Liver (tissue), 9 donors: ENCODE results near the gene MOSPD3. TPM values are rescaled to one million over a fixed set of nuclear protein-coding genes. Genes with fewer than 3 reads are reported as not detected.

Experiments used
- DNase-seq: peaks from one replicate; pipeline ENCODE4 v3.0.0-alpha.2; 2017; ENCODE audit warnings: low spot score
- H3K27ac ChIP-seq, 2 donors: one replicate each; pipeline ENCODE4 v1.7.0; 2013; ENCODE audit warnings: inconsistent platforms in 2 of 2, low read length in 2 of 2, control low read depth in 1 of 2, low read depth in 1 of 2, mild to moderate bottlenecking in 1 of 2
- H3K27me3 ChIP-seq, 4 donors: one replicate each; pipeline versions ENCODE4 v1.6.1 to v1.7.0; 2013; ENCODE audit warnings: low read length in 3 of 4, inconsistent platforms in 1 of 4, mild to moderate bottlenecking in 1 of 4, moderate library complexity in 1 of 4; ENCODE audit not compliant: control insufficient read depth in 4 of 4, insufficient read depth in 4 of 4
- H3K36me3 ChIP-seq, 4 donors: one replicate each; pipeline versions ENCODE4 v1.6.1 to v1.7.0; 2013; ENCODE audit warnings: low read length in 3 of 4, mild to moderate bottlenecking in 3 of 4, low read depth in 1 of 4, moderate library complexity in 1 of 4; ENCODE audit not compliant: control insufficient read depth in 4 of 4, insufficient read depth in 3 of 4
- H3K4me1 ChIP-seq, 4 donors: one replicate each; pipeline versions ENCODE4 v1.6.1 to v1.7.0; 2013; ENCODE audit warnings: low read length in 3 of 4, mild to moderate bottlenecking in 3 of 4, moderate library complexity in 1 of 4; ENCODE audit not compliant: control insufficient read depth in 4 of 4, insufficient read depth in 4 of 4
- H3K4me3 ChIP-seq, 3 donors: one replicate each; pipeline versions ENCODE4 v1.6.1 to v1.7.0; 2013; ENCODE audit warnings: low read length in 3 of 3, control low read depth in 1 of 3, low read depth in 1 of 3, mild to moderate bottlenecking in 1 of 3
- H3K9ac ChIP-seq, 2 donors: one replicate each; pipeline ENCODE4 v1.7.0; 2013; ENCODE audit warnings: low read length in 2 of 2, mild to moderate bottlenecking in 2 of 2, moderate library complexity in 2 of 2, control low read depth in 1 of 2, low read depth in 1 of 2
- H3K9me3 ChIP-seq, 4 donors: one replicate each; pipeline versions ENCODE4 v1.6.1 to v1.7.0; 2013; ENCODE audit warnings: low read length in 3 of 4; ENCODE audit not compliant: control insufficient read depth in 4 of 4
- ATF3 ChIP-seq: IDR thresholded peaks from 2 replicates; pipeline ENCODE4 v1.6.1; 2016; ENCODE audit warnings: antibody characterized with exemption
- CTCF ChIP-seq: fragments of 150-350 bp; IDR thresholded peaks from 2 replicates; pipeline ENCODE4 v1.5.1; 2017; ENCODE audit warnings: improper control_type of control experiment, low read depth, low read length; ENCODE audit not compliant: missing input control
- EGR1 ChIP-seq, 2 donors: IDR thresholded peaks; 2 replicates each; pipeline ENCODE4 v1.6.1; 2016 to 2018; ENCODE audit warnings: antibody characterized with exemption in 2 of 2, low read depth in 2 of 2
- FOXA1 ChIP-seq: IDR thresholded peaks from 2 replicates; pipeline ENCODE4 v1.6.1; 2016; ENCODE audit warnings: antibody characterized with exemption
- FOXA2 ChIP-seq: IDR thresholded peaks from 2 replicates; pipeline ENCODE4 v1.6.1; 2016; ENCODE audit warnings: antibody characterized with exemption
- GABPA ChIP-seq, 2 donors: IDR thresholded peaks in 1 of 2; conservative IDR thresholded peaks in 1 of 2; 2 replicates each; pipeline ENCODE4 v1.6.1; 2016; ENCODE audit warnings: antibody characterized with exemption in 2 of 2, mild to moderate bottlenecking in 1 of 2, moderate library complexity in 1 of 2
- HNF4A ChIP-seq, 2 donors: conservative IDR thresholded peaks; 2 replicates each; pipeline ENCODE4 v1.6.1; 2016; ENCODE audit warnings: antibody characterized with exemption in 2 of 2, mild to moderate bottlenecking in 2 of 2
- HNF4G ChIP-seq: IDR thresholded peaks from 2 replicates; pipeline ENCODE4 v1.6.1; 2016; ENCODE audit warnings: antibody characterized with exemption
- JUND ChIP-seq, 2 donors: IDR thresholded peaks; 2 replicates each; pipeline ENCODE4 v1.6.1; 2016; ENCODE audit warnings: antibody characterized with exemption in 2 of 2
- MAX ChIP-seq: IDR thresholded peaks from 2 replicates; pipeline ENCODE4 v1.6.1; 2016; ENCODE audit warnings: antibody characterized with exemption
- NR2F2 ChIP-seq: IDR thresholded peaks from 2 replicates; pipeline ENCODE4 v1.6.1; 2016; ENCODE audit warnings: antibody characterized with exemption
- RAD21 ChIP-seq, 2 donors: IDR thresholded peaks; 2 replicates each; pipeline ENCODE4 v1.6.1; 2016; ENCODE audit warnings: antibody characterized with exemption in 2 of 2, mild to moderate bottlenecking in 2 of 2
- REST ChIP-seq: IDR thresholded peaks from 2 replicates; pipeline ENCODE4 v1.6.1; 2016; ENCODE audit warnings: antibody characterized with exemption, mild to moderate bottlenecking
- RXRA ChIP-seq, 2 donors: IDR thresholded peaks; 2 replicates each; pipeline ENCODE4 v1.6.1; 2017 to 2018; ENCODE audit warnings: antibody characterized with exemption in 2 of 2, mild to moderate bottlenecking in 1 of 2
- SP1 ChIP-seq: IDR thresholded peaks from 2 replicates; pipeline ENCODE4 v1.6.1; 2018; ENCODE audit warnings: antibody characterized with exemption, mild to moderate bottlenecking
- TAF1 ChIP-seq: conservative IDR thresholded peaks from 2 replicates; pipeline ENCODE4 v1.6.1; 2016; ENCODE audit warnings: antibody characterized with exemption, mild to moderate bottlenecking
- ZBTB33 ChIP-seq: IDR thresholded peaks from 2 replicates; pipeline ENCODE4 v1.6.1; 2016; ENCODE audit warnings: antibody characterized with exemption
- WGBS: extraction: QIAGEN DNeasy Blood & Tissue Kit; methylation state at CpG from one replicate; pipeline ENCODE4 v1.1.7; 2013; 5-methylcytosine and 5-hydroxymethylcytosine counted together
- polyA plus RNA-seq, 2 donors: library from polyadenylated mRNA; stranded (reverse) in 1 of 2; unstranded in 1 of 2; fragments of 200-250 nt in 1 of 2; fragments of >200 nt in 1 of 2; fragmentation: Nextera tagmentation in 1 of 2; extraction: Ambion mirVana in 1 of 2; gene quantifications; one replicate each; pipeline versions ENCODE4 v1.2.1 to v1.2.3, GENCODE V29; 2013 to 2015
- total RNA-seq, 2 donors: library from RNA; depleted of rRNA; stranded (reverse); fragments of >200 nt; gene quantifications; one replicate each; pipeline ENCODE4 v1.2.3, GENCODE V29; 2014
- donor health status: healthy.
- donor health status: healthy.
- donor health status: healthy.
- donor health status: healthy.
- donor health status: healthy.

MOSPD3 gene
- total and polyA plus RNA-seq, 4 donors = 3.5 to 15.7 (median 8.6) TPM

- TF ChIP-seq REST = no peak
Measured at GRCh38 chr7:100590077-100590737, 22.1 kb upstream of the MOSPD3 start (continued).

- TF ChIP-seq GABPA (IDR thresholded peaks at IDR 0.05 in 1 of 2, conservative IDR thresholded peaks at IDR 0.05 in 1 of 2) (no peak), HNF4A (conservative IDR thresholded peaks at IDR 0.05) (no peak)
- Histone ChIP-seq H3K9me3 (no peaks in the 10 kb centered on the region), H3K4me1 (peaks cover 0 to 5% (median 2%) of the 10 kb centered on the region in 4 donors), H3K4me3 (no peak overlapping the region), H3K27me3 (no peaks in the 10 kb centered on the region), H3K27ac (no peak overlapping the region), H3K9ac (no peak overlapping the region), H3K36me3 (no peaks in the 10 kb centered on the region)
- 95% methylated on average over 17 of the region's 17 CpGs for WGBS
- no peak for DNase-seq
Measured at GRCh38 chr7:100591596-100591995, 20.7 kb upstream of the MOSPD3 start.

- Histone ChIP-seq H3K27ac (no peak overlapping the region), H3K36me3 (no peaks in the 10 kb centered on the region), H3K9ac (no peak overlapping the region), H3K9me3 (no peaks in the 10 kb centered on the region), H3K4me3 (no peak overlapping the region), H3K27me3 (no peaks in the 10 kb centered on the region), H3K4me1 (no peaks in the 10 kb centered on the region)
- DNase-seq = no peak
- WGBS = 97% methylated on average over 7 of the region's 7 CpGs
- no peak for TF ChIP-seq MAX
- no peak for TF ChIP-seq RXRA (IDR thresholded peaks at IDR 0.05)
- no peak for TF ChIP-seq RAD21 (IDR thresholded peaks at IDR 0.05)
- TF ChIP-seq HNF4G = no peak
- TF ChIP-seq NR2F2 = no peak
- no peak for TF ChIP-seq ZBTB33
- no peak for TF ChIP-seq JUND (IDR thresholded peaks at IDR 0.05)
- no peak for TF ChIP-seq SP1
- TF ChIP-seq FOXA1 = no peak
- TF ChIP-seq EGR1 (IDR thresholded peaks at IDR 0.05; ENCODE audit: low read depth in 2 of 2) = no peak
- no peak for TF ChIP-seq HNF4A (conservative IDR thresholded peaks at IDR 0.05)
- TF ChIP-seq CTCF = no peak
- TF ChIP-seq REST = no peak
- no peak for TF ChIP-seq ATF3
- no peak for TF ChIP-seq FOXA2
- TF ChIP-seq TAF1 = no peak
Measured at GRCh38 chr7:100595188-100595587, 17.2 kb upstream of the MOSPD3 start.
